HCT116 (cell line): ENCODE measurements around the gene ANO3. TPM values are rescaled to one million over a fixed set of nuclear protein-coding genes. Genes with fewer than 3 reads are reported as not detected.

Source experiments
- ATAC-seq: fragments of 200-7000 bp; cut with Tn5 transposase; 2 replicates; pipeline ENCODE4 v1.9.1; 2020; ENCODE audit warnings: mild to moderate bottlenecking, moderate library complexity
- BruUV-seq: library from RNA; stranded (reverse); fragments of 400-500 nt; replicated peaks from 2 replicates; lab custom pipeline; 2021; lab: Mats Ljungman, UMichigan
- CTCF ChIA-PET: fragments of 300-600 bp; sonication (Branson Sonifier 250); formaldehyde crosslinking; loops from one replicate; lab custom pipeline; 2021; ENCODE audit warnings: antibody characterized with exemption; lab: Charles Lee
- POLR2A ChIA-PET: fragments of 300-600, 350-600 bp; sonication (Branson Sonifier 250); formaldehyde crosslinking; loops from one replicate; lab custom pipeline; 2021; ENCODE audit warnings: antibody characterized with exemption; lab: Charles Lee
- RAD21 ChIA-PET, 2 experiments: fragments of 300-600 bp; sonication (Branson Sonifier 250); formaldehyde crosslinking; loops; one replicate each; lab custom pipeline; 2023; ENCODE audit warnings: low total read pairs in 2 of 2; ENCODE audit not compliant: uncharacterized antibody in 2 of 2, unreplicated experiment in 2 of 2, low non-redundant PET in 1 of 2; lab: Charles Lee
- DNase-seq: peaks from one replicate; pipeline ENCODE4 v3.0.0-alpha.2; 2010; ENCODE audit warnings: low read depth, low spot score
- H2AFZ ChIP-seq: fragments of 200-600 bp; shearing (Covaris generic), sonication (generic); 2 replicates; pipeline ENCODE4 v1.6.1; 2017; ENCODE audit warnings: low read depth, mixed run types, mixed read lengths, antibody characterized with exemption, low read length; ENCODE audit not compliant: poor library complexity, severe bottlenecking
- H3K27ac ChIP-seq: 2 replicates; pipeline ENCODE4 v1.5.1; 2012; ENCODE audit warnings: low read depth, low read length
- H3K27me3 ChIP-seq: fragments of 200-600 bp; sonication (generic); 2 replicates; pipeline ENCODE4 v1.6.1; 2016; ENCODE audit warnings: mixed run types, low read length, mixed read lengths; ENCODE audit not compliant: insufficient read depth
- H3K36me3 ChIP-seq, 2 experiments: fragments of 200-500 bp in 1 of 2; fragments of 200-600 bp in 1 of 2; sonication (Bioruptor generic) in 1 of 2; sonication (generic) in 1 of 2; 2 replicates each; pipeline versions ENCODE4 v1.5.1 to v1.6.1; 2014 to 2016; ENCODE audit warnings: low read length in 2 of 2, inconsistent platforms in 1 of 2, mixed read lengths in 1 of 2, mixed run types in 1 of 2; ENCODE audit not compliant: insufficient read depth in 2 of 2, control insufficient read depth in 1 of 2
- H3K4me1 ChIP-seq, 2 experiments: fragments of 200-600 bp in 1 of 2; sonication (generic) in 1 of 2; 2 replicates each; pipeline versions ENCODE4 v1.5.1 to v1.6.1; 2012 to 2017; ENCODE audit warnings: low read length in 2 of 2, inconsistent platforms in 1 of 2, mild to moderate bottlenecking in 1 of 2, mixed read lengths in 1 of 2, mixed run types in 1 of 2, moderate library complexity in 1 of 2; ENCODE audit not compliant: insufficient read depth in 2 of 2, control insufficient read depth in 1 of 2
- H3K4me2 ChIP-seq: fragments of 200-600 bp; sonication (generic); 2 replicates; pipeline ENCODE4 v1.6.1; 2017; ENCODE audit warnings: mixed run types, low read length, mixed read lengths
- H3K4me3 ChIP-seq, 2 experiments: fragments of 200-600 bp in 1 of 2; sonication (generic) in 1 of 2; replicated peaks in 1 of 2; 2 replicates each; pipeline ENCODE4 v1.5.1; 2011 to 2016; ENCODE audit warnings: low read length in 2 of 2, control low read depth in 1 of 2, low read depth in 1 of 2, mild to moderate bottlenecking in 1 of 2, mixed read lengths in 1 of 2, mixed run types in 1 of 2
- H3K79me2 ChIP-seq: fragments of 200-600 bp; sonication (generic); 2 replicates; pipeline ENCODE4 v1.6.1; 2017; ENCODE audit warnings: mild to moderate bottlenecking, mixed run types, low read length, moderate library complexity, mixed read lengths; ENCODE audit not compliant: insufficient read depth
- H3K9ac ChIP-seq: fragments of 200-600 bp; sonication (generic); 2 replicates; pipeline ENCODE4 v1.6.1; 2016; ENCODE audit warnings: low read length, mixed read lengths
- H3K9me2 ChIP-seq: fragments of 200-600 bp; sonication (generic), shearing (Covaris generic); 2 replicates; pipeline ENCODE4 v1.6.1; 2017; ENCODE audit warnings: mixed run types, mild to moderate bottlenecking, moderate library complexity; ENCODE audit not compliant: insufficient read depth
- H3K9me3 ChIP-seq, 2 experiments: fragments of 200-500 bp in 1 of 2; fragments of 200-600 bp in 1 of 2; sonication (Bioruptor generic) in 1 of 2; sonication (generic) in 1 of 2; 2 replicates each; pipeline ENCODE4 v1.6.1; 2014 to 2017; ENCODE audit warnings: low read length in 2 of 2, mixed read lengths in 2 of 2, inconsistent platforms in 1 of 2, low read depth in 1 of 2, mild to moderate bottlenecking in 1 of 2, mixed run types in 1 of 2, moderate library complexity in 1 of 2; ENCODE audit not compliant: control insufficient read depth in 1 of 2, insufficient read depth in 1 of 2
- H4K20me1 ChIP-seq: fragments of 200-600 bp; sonication (generic), shearing (Covaris generic); 2 replicates; pipeline ENCODE4 v1.6.1; 2017; ENCODE audit warnings: mixed run types, mild to moderate bottlenecking, moderate library complexity; ENCODE audit not compliant: insufficient read depth
- ATF3 ChIP-seq: IDR thresholded peaks from 2 replicates; pipeline ENCODE4 v1.6.1; 2012
- CBX3 ChIP-seq: IDR thresholded peaks from 2 replicates; pipeline ENCODE4 v1.6.1; 2012; ENCODE audit warnings: low read depth
- CEBPB ChIP-seq: IDR thresholded peaks from 2 replicates; pipeline ENCODE4 v1.6.1; 2012; ENCODE audit warnings: low read depth
- EGR1 ChIP-seq: IDR thresholded peaks from 2 replicates; pipeline ENCODE4 v1.6.1; 2012; ENCODE audit warnings: low read depth
- EZH2 ChIP-seq: fragments of 200-600 bp; sonication (generic); IDR thresholded peaks from 2 replicates; pipeline ENCODE4 v1.6.1; 2017; ENCODE audit warnings: antibody characterized with exemption, mixed run types
- EZH2phosphoT487 ChIP-seq: fragments of 200-600 bp; IDR thresholded peaks from 2 replicates; pipeline ENCODE4 v1.6.1; 2018; ENCODE audit warnings: antibody characterized with exemption, borderline replicate concordance
- JUND ChIP-seq: IDR thresholded peaks from 2 replicates; pipeline ENCODE4 v1.6.1; 2012
- MAX ChIP-seq: IDR thresholded peaks from 2 replicates; pipeline ENCODE4 v1.6.1; 2012
- POLR2AphosphoS5 ChIP-seq: IDR thresholded peaks from 2 replicates; pipeline ENCODE4 v1.6.1; 2011; ENCODE audit warnings: mild to moderate bottlenecking, low read depth, low read length, moderate library complexity
- REST ChIP-seq: IDR thresholded peaks from 2 replicates; pipeline ENCODE4 v1.6.1; 2012; ENCODE audit warnings: low read depth
- SIN3A ChIP-seq: IDR thresholded peaks from 2 replicates; pipeline ENCODE4 v1.6.1; 2012; ENCODE audit warnings: low read depth
- SP1 ChIP-seq: IDR thresholded peaks from 2 replicates; pipeline ENCODE4 v1.6.1; 2012; ENCODE audit warnings: low read depth
- SRF ChIP-seq: IDR thresholded peaks from 2 replicates; pipeline ENCODE4 v1.6.1; 2012; ENCODE audit warnings: low read depth
- TCF7L2 ChIP-seq: IDR thresholded peaks from 2 replicates; pipeline ENCODE4 v1.7.0; 2011; ENCODE audit warnings: borderline replicate concordance, inconsistent platforms; ENCODE audit not compliant: insufficient read depth, insufficient read length; ENCODE audit errors: extremely low read depth
- YY1 ChIP-seq: IDR thresholded peaks from 2 replicates; pipeline ENCODE4 v1.6.1; 2011; ENCODE audit warnings: low read length, low read depth, moderate library complexity, mild to moderate bottlenecking; ENCODE audit not compliant: insufficient replicate concordance; ENCODE audit errors: extremely low read depth
- ZBTB33 ChIP-seq: IDR thresholded peaks from 2 replicates; pipeline ENCODE4 v1.6.1; 2011; ENCODE audit warnings: mild to moderate bottlenecking, low read length, moderate library complexity; ENCODE audit not compliant: insufficient replicate concordance; ENCODE audit errors: extremely low read depth
- ZFX ChIP-seq: fragments of 450-650 bp; IDR thresholded peaks from 2 replicates; pipeline ENCODE4 v1.6.1; 2017
- intact Hi-C: fragments of 100-400 bp; cut with micrococcal nuclease; formaldehyde crosslinking; loops from 2 replicates; pipeline ENCODE4 v1.10.0; 2022
- total RNA-seq: library from RNA; stranded (reverse); gene quantifications from one replicate; pipeline ENCODE4 v1.2.1, GENCODE V29; 2021; ENCODE audit not compliant: unreplicated experiment

The ANO3 gene
- total RNA-seq, 1 experiment from 2014 or later: not detected

GRCh38 chr11:26478710-26479109, 146.8 kb downstream of the ANO3 start:
- intact Hi-C loops: no loop called here
- no peaks in the 10 kb centered on the region for H3K9me2 ChIP-seq
- POLR2A ChIA-PET: no interaction called here
- RAD21 ChIA-PET: no interaction called here
- H3K27me3 ChIP-seq: no peaks in the 10 kb centered on the region
- CTCF ChIA-PET: no interaction called here
- no peaks in the 10 kb centered on the region for H3K79me2 ChIP-seq
- ATAC-seq: no peak
- H3K36me3 ChIP-seq: no peaks in the 10 kb centered on the region
- peaks cover 6 to 10% of the 10 kb centered on the region in 2 experiments; a peak in 2 of 4 replicates for H3K9me3 ChIP-seq
- H3K9ac ChIP-seq: no peak overlapping the region
- no peaks in the 10 kb centered on the region for H4K20me1 ChIP-seq
- H3K4me1 ChIP-seq: no peaks in the 10 kb centered on the region
- no peak overlapping the region for H2AFZ ChIP-seq
- no TSS peak for BruUV-seq
- no peak overlapping the region for H3K4me3 ChIP-seq
- DNase-seq: no peak
- no peak overlapping the region for H3K27ac ChIP-seq
- TF ChIP-seq CEBPB (no peak), POLR2AphosphoS5 (no peak)
- TF ChIP-seq, all 23 proteins: peak for 0
- H3K4me2 ChIP-seq: no peak overlapping the region

GRCh38 chr11:26480041-26480440, 148.1 kb downstream of the ANO3 start:
- Histone ChIP-seq H3K79me2 (no peaks in the 10 kb centered on the region), H3K27ac (no peak overlapping the region), H3K9me2 (no peaks in the 10 kb centered on the region), H3K36me3 (no peaks in the 10 kb centered on the region), H3K4me1 (no peaks in the 10 kb centered on the region), H3K4me3 (no peak overlapping the region), H3K27me3 (no peaks in the 10 kb centered on the region), H4K20me1 (no peaks in the 10 kb centered on the region), H2AFZ (no peak overlapping the region), H3K4me2 (no peak overlapping the region), H3K9me3 (peaks cover 6 to 17% of the 10 kb centered on the region in 2 experiments; a peak in 2 of 4 replicates), H3K9ac (no peak overlapping the region)
- no TSS peak for BruUV-seq
- intact Hi-C loops: no loop called here
- ChIA-PET RAD21 (no interaction called here), POLR2A (no interaction called here), CTCF (no interaction called here)
- DNase-seq (no peak), ATAC-seq (no peak)
- no peak for TF ChIP-seq EZH2
- no peak for TF ChIP-seq TCF7L2
- TF ChIP-seq YY1: no peak
- TF ChIP-seq EZH2phosphoT487: no peak
- no peak for TF ChIP-seq ZFX
- no peak for TF ChIP-seq SRF
- no peak for TF ChIP-seq SP1
- TF ChIP-seq EGR1: no peak
- no peak for TF ChIP-seq ATF3
- no peak for TF ChIP-seq REST
- no peak for TF ChIP-seq ZBTB33
- no peak for TF ChIP-seq JUND
- TF ChIP-seq SIN3A: no peak
- no peak for TF ChIP-seq MAX
- no peak for TF ChIP-seq CBX3
- TF ChIP-seq CEBPB: no peak
